GM23338 (cell line): Measurements from ENCODE around the gene EFCAB6. TPM values are rescaled to one million over a fixed set of nuclear protein-coding genes. Genes with fewer than 3 reads are reported as not detected.
A peak's percentile ranks its signal among the peaks of the same experiment; 100 is the strongest.

Experiments used
- ATAC-seq: fragments of 200-7000 bp; cut with Tn5 transposase; 3 replicates; pipeline ENCODE4 v1.9.1; 2020
- DNase-seq: peaks from one replicate; pipeline ENCODE4 v3.0.0-alpha.2; 2015; ENCODE audit warnings: low spot score
- H2AFZ ChIP-seq: fragments of 200-600 bp; sonication (generic); 2 replicates; pipeline ENCODE4 v1.8.0; 2016; ENCODE audit warnings: antibody characterized with exemption, mild to moderate bottlenecking, moderate library complexity
- H3F3A ChIP-seq: fragments of 200-600 bp; sonication (generic); replicated peaks from 2 replicates; pipeline ENCODE4 v1.8.0; 2017; ENCODE audit warnings: antibody characterized with exemption, mixed run types, low read depth
- H3K27ac ChIP-seq: fragments of 200-600 bp; sonication (generic); 2 replicates; pipeline ENCODE4 v1.6.1; 2016; ENCODE audit warnings: low read depth
- H3K27me3 ChIP-seq: fragments of 200-600 bp; sonication (generic); 2 replicates; pipeline ENCODE4 v1.8.0; 2016; ENCODE audit warnings: mild to moderate bottlenecking, mixed run types, moderate library complexity; ENCODE audit not compliant: insufficient read depth
- H3K36me3 ChIP-seq: fragments of 200-600 bp; sonication (generic); 2 replicates; pipeline ENCODE4 v1.8.0; 2016; ENCODE audit warnings: mild to moderate bottlenecking; ENCODE audit not compliant: insufficient read depth
- H3K4me1 ChIP-seq: fragments of 200-600 bp; sonication (generic); 2 replicates; pipeline ENCODE4 v1.8.0; 2016; ENCODE audit warnings: mild to moderate bottlenecking, moderate library complexity; ENCODE audit not compliant: insufficient read depth
- H3K4me2 ChIP-seq: fragments of 200-600 bp; sonication (generic); 2 replicates; pipeline ENCODE4 v1.7.1; 2017; ENCODE audit warnings: mixed run types
- H3K4me3 ChIP-seq: fragments of 200-600 bp; sonication (generic); 2 replicates; pipeline ENCODE4 v1.6.1; 2016; ENCODE audit warnings: mixed run types
- H3K79me2 ChIP-seq: fragments of 200-600 bp; sonication (generic); replicated peaks from 2 replicates; pipeline ENCODE4 v1.8.0; 2017; ENCODE audit warnings: mild to moderate bottlenecking; ENCODE audit not compliant: insufficient read depth
- H3K9me2 ChIP-seq: fragments of 200-600 bp; sonication (generic); 2 replicates; pipeline ENCODE4 v1.8.0; 2017; ENCODE audit not compliant: insufficient read depth
- H4K20me1 ChIP-seq: fragments of 200-600 bp; sonication (generic); replicated peaks from 2 replicates; pipeline ENCODE4 v1.8.0; 2017; ENCODE audit warnings: mild to moderate bottlenecking; ENCODE audit not compliant: insufficient read depth
- H3K27ac Mint-ChIP-seq: 2 replicates; pipeline ENCODE4 v1.8.0; 2020; ENCODE audit warnings: inconsistent platforms, mild to moderate bottlenecking, moderate library complexity, mixed read lengths
- H3K27me3 Mint-ChIP-seq: 3 replicates; pipeline ENCODE4 v1.8.0; 2022; ENCODE audit warnings: low read depth, mild to moderate bottlenecking, moderate library complexity, mixed read lengths, inconsistent platforms; ENCODE audit not compliant: insufficient read depth, poor library complexity
- H3K36me3 Mint-ChIP-seq: 3 replicates; pipeline ENCODE4 v1.8.0; 2021; ENCODE audit warnings: low read depth, mild to moderate bottlenecking, inconsistent platforms, moderate library complexity, mixed read lengths
- H3K4me1 Mint-ChIP-seq: 3 replicates; pipeline ENCODE4 v1.8.0; 2020; ENCODE audit warnings: mild to moderate bottlenecking, inconsistent platforms, mixed read lengths
- H3K4me3 Mint-ChIP-seq: 3 replicates; pipeline ENCODE4 v1.8.0; 2021; ENCODE audit warnings: moderate library complexity, mild to moderate bottlenecking, inconsistent platforms, mixed read lengths
- H3K9me3 Mint-ChIP-seq: 3 replicates; pipeline ENCODE4 v1.8.0; 2020; ENCODE audit warnings: moderate library complexity, mild to moderate bottlenecking, inconsistent platforms, mixed read lengths
- CREB1 ChIP-seq: fragments of 250-450 bp; sonication (Bioruptor Pico); IDR thresholded peaks from 2 replicates; pipeline ENCODE4 v1.5.0; 2020; ENCODE audit warnings: low read depth, mild to moderate bottlenecking, moderate library complexity
- CTCF ChIP-seq, 2 experiments: fragments of 200-600 bp in 1 of 2; sonication (generic) in 1 of 2; conservative IDR thresholded peaks; 2 replicates each; pipeline versions ENCODE4 v1.5.1 to v1.6.1; 2016 to 2017; ENCODE audit warnings: antibody characterized with exemption in 2 of 2, low read depth in 2 of 2, mild to moderate bottlenecking in 2 of 2, moderate library complexity in 1 of 2
- EZH2 ChIP-seq: fragments of 200-600 bp; sonication (generic); IDR thresholded peaks from one replicate; pipeline ENCODE4 v1.8.0; 2017; ENCODE audit warnings: antibody characterized with exemption, mild to moderate bottlenecking, low read depth; ENCODE audit not compliant: unreplicated experiment
- EZH2phosphoT487 ChIP-seq: fragments of 200-600 bp; sonication (generic); IDR thresholded peaks from one replicate; pipeline ENCODE4 v1.8.1; 2018; ENCODE audit warnings: antibody characterized with exemption; ENCODE audit not compliant: unreplicated experiment
- JUNB ChIP-seq: IDR thresholded peaks from one replicate; pipeline ENCODE4 v1.6.1; 2016; ENCODE audit warnings: antibody characterized with exemption; ENCODE audit not compliant: unreplicated experiment
- NANOG ChIP-seq: IDR thresholded peaks from 2 replicates; pipeline ENCODE4 v1.6.1; 2016; ENCODE audit warnings: antibody characterized with exemption, borderline replicate concordance
- POLR2AphosphoS5 ChIP-seq: IDR thresholded peaks from 2 replicates; pipeline ENCODE4 v1.6.1; 2016; ENCODE audit warnings: antibody characterized with exemption, low read depth
- STAT1 ChIP-seq: IDR thresholded peaks from one replicate; pipeline ENCODE4 v1.6.1; 2016; ENCODE audit warnings: antibody characterized with exemption; ENCODE audit not compliant: unreplicated experiment
- ZNF114 ChIP-seq: fragments of 250-450 bp; sonication (Bioruptor Pico); IDR thresholded peaks from 2 replicates; pipeline ENCODE4 v1.5.0; 2020; ENCODE audit warnings: mild to moderate bottlenecking, moderate library complexity
- ZNF331 ChIP-seq: fragments of 250-450 bp; sonication (Bioruptor Pico); IDR thresholded peaks from 2 replicates; pipeline ENCODE4 v1.5.0; 2020; ENCODE audit warnings: low read depth, mild to moderate bottlenecking, moderate library complexity
- ZNF462 ChIP-seq: fragments of 250-450 bp; sonication (Bioruptor Pico); IDR thresholded peaks from 2 replicates; pipeline ENCODE4 v1.5.0; 2020; ENCODE audit warnings: mild to moderate bottlenecking, moderate library complexity
- polyA plus RNA-seq: library from polyadenylated mRNA; unstranded; fragments of >200 nt; fragmentation: Nextera tagmentation; extraction: Ambion mirVana; gene quantifications from 2 replicates; pipeline ENCODE4 v1.2.1, GENCODE V29; 2016
- total RNA-seq: library from RNA; depleted of rRNA; stranded (reverse); fragments of >200 nt; shearing (Covaris generic); gene quantifications from 2 replicates; pipeline ENCODE4 v1.2.3, GENCODE V29; 2014

The EFCAB6 gene
- total and polyA plus RNA-seq, 2 experiments from 2014 or later = 1.1 to 1.8 TPM

GRCh38 chr22:43861529-43861928 is 49.4 kb upstream of the EFCAB6 start (continued):
- no peak for TF ChIP-seq ZNF462
- no peak for TF ChIP-seq NANOG
- no peak for TF ChIP-seq STAT1
- TF ChIP-seq EZH2 = no peak
- no peak for TF ChIP-seq EZH2phosphoT487
- no peak for TF ChIP-seq ZNF331
- TF ChIP-seq ZNF114 (CRISPR knock-in tag) = no peak
- TF ChIP-seq CTCF (conservative IDR thresholded peaks at IDR 0.05; ENCODE audit: low read depth in 2 of 2) = no peak
- TF ChIP-seq CREB1 = no peak

GRCh38 chr22:43860831-43861230 is 48.7 kb upstream of the EFCAB6 start:
- DNase-seq (no peak), ATAC-seq (no peak)
- 0 out of 2 replicates have a peak, but pooled peaks cover 2% of the 10 kb centered on the region for H3K27me3 ChIP-seq
- H3F3A ChIP-seq = peaks cover 16% of the 10 kb centered on the region; the same call in 1 of the 2 replicates
- H3K36me3 ChIP-seq = no peaks in the 10 kb centered on the region; the same call in 1 of the 2 replicates
- Mint-ChIP-seq H3K36me3 (peaks cover 25% of the 10 kb centered on the region), H3K27me3 (peaks cover 22% of the 10 kb centered on the region), H3K9me3 (peaks cover 14% of the 10 kb centered on the region), H3K4me3 (peak overlapping the region; percentile 79), H3K4me1 (peaks cover 29% of the 10 kb centered on the region), H3K27ac (no peak overlapping the region)
- H4K20me1 ChIP-seq = no peaks in the 10 kb centered on the region; the same call in 1 of the 2 replicates
- peaks cover 21% of the 10 kb centered on the region for H3K4me1 ChIP-seq
- H3K27ac ChIP-seq = no peak overlapping the region
- H3K4me3 ChIP-seq = peak overlapping the region; percentile 55; the same call in 1 of the 2 replicates
- no peak overlapping the region for H2AFZ ChIP-seq
- H3K9me2 ChIP-seq = no peaks in the 10 kb centered on the region
- H3K79me2 ChIP-seq = peaks cover 58% of the 10 kb centered on the region
- peak overlapping the region; percentile 81; the same call in 1 of the 2 replicates for H3K4me2 ChIP-seq
- TF ChIP-seq ZNF331 = no peak
- TF ChIP-seq CTCF (conservative IDR thresholded peaks at IDR 0.05; ENCODE audit: low read depth in 2 of 2) = no peak
- no peak for TF ChIP-seq JUNB
- no peak for TF ChIP-seq NANOG
- TF ChIP-seq ZNF114 (CRISPR knock-in tag) = no peak
- TF ChIP-seq CREB1 = no peak
- no peak for TF ChIP-seq POLR2AphosphoS5
